HG02981 (cell line): ENCODE measurements around the gene CLCN1.

Experiments used
- ATAC-seq: cut with Tn5 transposase; IDR thresholded peaks from one replicate; pipeline ENCODE4 v1.9.1; 2021; ENCODE audit warnings: mild to moderate bottlenecking, moderate library complexity; ENCODE audit not compliant: unreplicated experiment

CLCN1 gene

DNA sequence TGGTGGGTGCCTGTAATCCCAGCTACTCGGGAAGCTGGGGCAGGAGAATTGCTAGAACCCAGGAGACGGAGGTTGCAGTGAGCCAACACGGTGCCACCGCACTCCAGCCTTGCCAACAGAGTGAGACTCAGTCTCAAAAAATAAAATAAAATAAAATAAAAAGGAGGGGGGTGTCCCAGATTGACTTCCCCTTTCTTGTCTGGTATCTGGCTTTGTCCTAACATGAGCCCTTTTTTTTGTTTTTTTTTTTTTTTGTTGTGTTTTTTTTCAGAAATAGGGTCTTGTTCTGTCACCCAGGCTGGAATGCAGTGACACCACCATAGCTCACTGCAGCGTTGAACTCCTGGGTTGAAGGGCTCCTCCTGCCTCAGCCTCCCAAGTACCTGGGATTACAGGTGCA, 23.0 kb upstream of the CLCN1 start:
- no peak for ATAC-seq

DNA sequence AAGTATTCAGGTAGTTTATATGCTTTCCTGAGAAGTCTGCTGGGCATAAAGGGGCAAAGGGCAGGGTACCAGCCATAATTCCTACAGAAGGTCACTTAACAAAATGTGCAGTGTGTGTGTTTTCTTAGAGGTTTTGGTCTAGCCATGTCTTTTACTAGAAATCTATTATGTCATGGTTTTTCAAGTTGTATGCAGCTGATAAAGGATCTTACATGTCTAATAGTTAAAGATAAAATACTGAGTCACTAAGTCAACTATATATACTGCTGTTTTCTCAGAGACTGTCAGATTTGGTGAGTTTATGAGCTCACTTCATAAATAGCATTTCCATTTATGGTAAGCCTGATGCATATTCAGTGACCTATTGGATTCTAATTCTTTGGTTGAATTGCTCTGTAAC, 20.0 kb upstream of the CLCN1 start:
- ATAC-seq, result no peak

GRCh38 chr7:143296686-143297085, 19.2 kb upstream of the CLCN1 start:
- ATAC-seq, result no peak

- no peak for ATAC-seq
These were observed 16.6 kb upstream of the CLCN1 start for GRCh38 chr7:143299346-143299745.

DNA sequence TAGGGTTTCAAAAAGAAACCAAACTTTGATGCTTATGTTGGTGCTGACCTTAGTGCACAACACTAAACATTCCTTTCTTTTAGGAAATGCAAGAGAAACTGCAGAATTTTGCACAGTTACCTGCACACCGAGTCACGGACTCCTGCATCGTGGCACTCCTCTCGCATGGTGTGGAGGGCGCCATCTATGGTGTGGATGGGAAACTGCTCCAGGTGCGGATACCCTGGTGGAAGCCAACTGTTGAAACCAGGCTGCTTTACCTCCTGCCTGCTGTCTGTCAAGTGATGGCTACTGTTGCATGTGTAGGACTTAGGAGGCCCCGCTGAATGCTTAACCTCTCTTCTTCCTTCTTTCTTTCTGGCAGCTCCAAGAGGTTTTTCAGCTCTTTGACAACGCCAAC, 16.1 kb upstream of the CLCN1 start:
- ATAC-seq, result no peak

- no peak for ATAC-seq
These were observed 14.7 kb upstream of the CLCN1 start for GRCh38 chr7:143300959-143301935.

DNA sequence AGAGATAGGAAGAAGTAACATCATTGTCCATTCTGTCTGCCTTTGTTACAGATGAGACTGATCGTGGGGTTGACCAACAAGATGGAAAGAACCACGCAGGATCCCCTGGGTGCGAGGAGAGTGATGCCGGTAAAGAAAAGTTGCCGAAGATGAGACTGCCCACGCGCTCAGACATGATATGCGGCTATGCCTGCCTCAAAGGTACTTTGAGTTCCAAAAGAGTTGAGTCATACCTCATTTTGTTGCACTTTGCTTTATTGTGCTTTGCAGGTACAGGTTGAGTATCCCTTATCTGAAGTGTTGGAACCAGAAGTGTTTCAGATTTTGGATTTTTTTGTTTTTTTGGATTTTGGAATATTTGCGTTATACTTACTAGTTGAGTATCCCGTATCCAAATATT, 12.2 kb upstream of the CLCN1 start:
- ATAC-seq, result no peak

DNA sequence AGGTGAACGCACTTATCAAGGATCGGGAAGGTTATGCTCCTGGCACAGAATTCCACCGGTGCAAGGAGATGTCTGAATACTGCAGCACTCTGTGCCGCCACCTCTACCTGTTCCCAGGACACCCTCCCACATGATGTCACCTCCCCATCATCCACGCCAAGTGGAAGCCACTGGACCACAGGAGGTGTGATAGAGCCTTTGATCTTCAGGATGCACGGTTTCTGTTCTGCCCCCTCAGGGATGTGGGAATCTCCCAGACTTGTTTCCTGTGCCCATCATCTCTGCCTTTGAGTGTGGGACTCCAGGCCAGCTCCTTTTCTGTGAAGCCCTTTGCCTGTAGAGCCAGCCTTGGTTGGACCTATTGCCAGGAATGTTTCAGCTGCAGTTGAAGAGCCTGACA, 11.0 kb upstream of the CLCN1 start:
- no peak for ATAC-seq

DNA sequence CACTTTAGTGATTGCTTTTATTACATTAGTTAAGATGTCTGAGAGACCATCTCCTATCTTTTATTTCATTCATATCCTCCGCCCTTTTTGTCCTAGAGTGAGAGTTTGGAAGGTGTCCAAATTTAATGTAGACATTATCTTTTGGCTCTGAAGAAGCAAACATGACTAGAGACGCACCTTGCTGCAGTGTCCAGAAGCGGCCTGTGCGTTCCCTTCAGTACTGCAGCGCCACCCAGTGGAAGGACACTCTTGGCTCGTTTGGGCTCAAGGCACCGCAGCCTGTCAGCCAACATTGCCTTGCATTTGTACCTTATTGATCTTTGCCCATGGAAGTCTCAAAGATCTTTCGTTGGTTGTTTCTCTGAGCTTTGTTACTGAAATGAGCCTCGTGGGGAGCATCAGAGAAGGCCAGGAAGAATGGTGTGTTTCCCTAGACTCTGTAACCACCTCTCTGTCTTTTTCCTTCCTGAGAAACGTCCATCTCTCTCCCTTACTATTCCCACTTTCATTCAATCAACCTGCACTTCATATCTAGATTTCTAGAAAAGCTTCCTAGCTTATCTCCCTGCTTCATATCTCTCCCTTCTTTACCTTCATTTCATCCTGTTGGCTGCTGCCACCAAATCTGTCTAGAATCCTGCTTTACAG, 10.4 kb upstream of the CLCN1 start:
- no peak for ATAC-seq

DNA sequence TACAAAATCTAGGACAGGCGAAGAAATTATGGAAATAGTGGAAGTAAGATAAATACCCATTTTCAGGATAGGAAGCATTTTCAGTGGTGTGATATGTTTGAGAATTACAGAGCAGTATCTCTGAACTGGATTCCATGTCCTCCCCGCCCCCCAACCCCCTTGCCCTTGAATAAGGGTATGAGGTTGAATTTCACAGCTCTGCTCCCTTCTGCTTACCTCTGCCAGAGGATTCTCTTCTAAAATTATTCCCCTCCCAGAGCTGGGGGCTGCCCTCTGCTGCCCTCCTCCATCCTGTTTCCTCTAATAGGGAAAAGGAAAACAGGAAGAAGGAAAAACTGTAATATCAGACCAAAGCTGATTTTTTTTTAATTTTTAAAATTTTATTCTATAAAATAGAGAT, 7.3 kb upstream of the CLCN1 start:
- no peak for ATAC-seq

DNA sequence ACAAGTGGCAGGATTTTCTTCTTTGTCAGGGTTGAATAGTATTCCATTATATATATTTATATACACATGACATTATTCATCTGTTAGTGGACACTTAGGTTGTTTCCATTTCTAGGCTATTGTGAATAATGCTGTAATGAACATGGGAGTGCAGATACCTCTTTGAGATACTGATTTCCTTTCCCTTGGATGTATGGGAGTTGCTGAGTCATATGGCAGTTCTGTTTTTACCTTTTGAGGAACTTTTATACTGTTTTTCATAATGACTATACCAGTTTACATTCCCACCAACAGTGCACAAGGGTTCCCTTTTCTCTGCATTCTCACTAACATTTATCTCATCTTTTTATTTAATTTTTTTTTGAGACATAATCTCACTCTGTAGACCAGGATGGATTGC, 1.8 kb upstream of the CLCN1 start:
- no peak for ATAC-seq

- ATAC-seq, result no peak
These were observed 581 bp downstream of the CLCN1 start for GRCh38 chr7:143316492-143316891.

GRCh38 chr7:143318661-143319060, 2.8 kb downstream of the CLCN1 start:
- ATAC-seq, result no peak

GRCh38 chr7:143320620-143321019, 4.7 kb downstream of the CLCN1 start:
- ATAC-seq, result no peak

DNA sequence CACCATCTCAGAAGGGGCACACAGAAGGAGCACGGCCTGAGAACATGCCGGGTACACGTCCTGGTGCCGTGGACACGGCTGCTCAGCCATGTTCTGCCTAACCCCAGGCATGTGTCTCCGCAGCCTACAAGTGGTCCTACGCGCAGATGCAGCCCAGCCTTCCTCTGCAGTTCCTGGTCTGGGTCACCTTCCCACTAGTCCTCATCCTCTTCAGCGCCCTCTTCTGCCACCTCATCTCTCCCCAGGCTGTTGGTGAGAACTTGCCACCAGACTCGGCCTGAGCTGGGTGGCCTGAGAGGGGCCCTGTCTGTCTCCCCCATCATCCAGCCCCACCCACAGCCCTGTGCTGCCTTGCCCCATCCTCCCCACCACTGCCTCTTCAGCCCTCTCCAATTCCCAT, 5.3 kb downstream of the CLCN1 start:
- ATAC-seq, result no peak

DNA sequence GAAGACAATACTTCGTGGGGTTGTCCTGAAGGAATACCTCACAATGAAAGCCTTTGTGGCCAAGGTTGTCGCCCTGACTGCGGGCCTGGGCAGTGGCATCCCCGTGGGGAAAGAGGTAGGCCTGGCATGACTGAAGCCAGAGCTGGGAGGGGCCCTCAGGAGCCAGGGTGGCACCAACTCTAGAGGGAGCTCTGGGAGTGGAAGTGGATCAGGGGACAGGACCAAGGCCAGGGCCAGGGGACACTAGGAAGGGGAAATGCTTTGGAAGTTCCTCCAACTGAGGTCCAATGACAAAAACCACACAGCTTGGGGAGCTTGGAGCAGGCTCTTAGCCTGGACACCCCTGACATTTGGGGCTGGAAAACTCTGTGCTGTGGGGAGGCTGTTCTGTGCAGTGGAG, 5.8 kb downstream of the CLCN1 start:
- no peak for ATAC-seq

DNA sequence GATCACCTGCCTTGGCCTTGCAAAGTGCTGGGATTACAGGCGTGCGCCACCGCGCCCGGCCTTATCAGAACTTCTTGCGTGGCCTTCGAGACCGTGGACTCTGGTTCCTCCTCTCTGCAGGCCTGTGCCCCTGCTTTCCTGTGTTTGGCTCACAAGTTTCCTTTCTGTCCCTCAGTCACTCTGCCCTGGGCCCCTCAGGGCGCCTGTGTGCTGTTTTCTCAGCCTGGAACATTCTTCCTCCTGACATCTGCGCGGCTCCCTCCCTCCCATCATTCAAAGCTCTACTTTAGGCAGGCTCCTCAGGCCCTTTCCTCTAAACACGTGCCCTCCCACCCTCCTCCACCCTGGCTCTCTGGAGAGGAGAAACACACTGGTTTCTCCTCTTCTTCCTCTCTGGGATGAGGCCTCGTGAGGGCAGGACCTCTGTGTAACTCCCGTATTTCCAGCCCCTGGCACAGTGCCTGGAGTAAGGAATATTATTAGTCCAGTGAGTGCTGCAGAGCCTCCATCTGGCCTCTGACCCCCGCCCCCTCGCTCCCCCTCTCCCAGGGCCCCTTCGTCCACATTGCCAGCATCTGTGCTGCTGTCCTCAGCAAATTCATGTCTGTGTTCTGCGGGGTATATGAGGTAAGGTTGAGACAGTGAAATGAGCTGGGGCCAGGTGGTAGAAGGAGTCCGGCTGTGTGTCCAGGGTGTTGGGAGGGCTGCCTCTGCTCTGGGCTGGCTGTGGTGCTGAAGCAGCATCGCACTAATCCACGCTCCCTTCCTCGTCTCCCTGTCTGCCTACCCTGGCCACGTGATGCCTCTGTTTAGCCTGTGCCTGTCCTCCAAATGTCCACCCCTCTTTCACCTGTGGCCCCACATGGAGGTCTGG, 7.1 kb downstream of the CLCN1 start:
- ATAC-seq, result no peak

DNA sequence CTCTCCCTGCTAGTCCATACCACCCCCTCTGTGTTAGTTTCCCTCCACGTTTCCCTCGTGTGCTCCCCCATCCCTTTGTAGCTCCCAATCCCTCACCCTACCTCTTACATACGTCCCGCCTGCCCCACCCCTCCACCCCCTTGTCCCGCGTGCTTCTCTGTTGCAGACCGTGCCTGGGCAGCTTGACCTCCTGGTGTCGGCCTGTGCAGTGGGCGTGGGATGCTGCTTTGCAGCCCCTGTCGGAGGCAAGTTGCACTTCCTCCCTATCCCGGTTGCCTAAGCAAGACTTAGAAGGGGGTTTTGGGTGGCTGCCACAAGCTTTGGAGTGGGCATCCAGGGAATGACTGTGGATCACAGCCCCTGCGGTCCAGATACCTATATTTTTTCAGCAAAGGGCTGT, 7.7 kb downstream of the CLCN1 start:
- no peak for ATAC-seq

DNA sequence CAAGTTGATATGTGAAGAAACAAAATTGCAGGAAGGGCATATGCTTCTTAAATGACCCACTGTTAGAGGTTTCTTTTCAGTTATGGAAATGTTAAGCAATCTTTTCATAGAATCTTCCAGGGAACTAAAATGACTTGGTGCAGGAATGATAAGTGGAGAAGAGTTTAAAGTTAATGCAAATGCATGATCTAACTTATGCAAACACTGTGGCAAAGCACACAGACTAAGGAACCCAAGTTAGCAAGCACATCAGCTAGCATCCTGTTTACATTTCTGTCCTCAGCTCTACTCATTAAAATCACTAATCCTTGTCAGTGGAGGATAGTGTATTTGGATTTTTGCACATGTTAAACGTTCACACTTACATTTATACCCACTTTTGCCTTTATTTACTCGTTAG, 9.3 kb downstream of the CLCN1 start:
- ATAC-seq, result peak; percentile 68

DNA sequence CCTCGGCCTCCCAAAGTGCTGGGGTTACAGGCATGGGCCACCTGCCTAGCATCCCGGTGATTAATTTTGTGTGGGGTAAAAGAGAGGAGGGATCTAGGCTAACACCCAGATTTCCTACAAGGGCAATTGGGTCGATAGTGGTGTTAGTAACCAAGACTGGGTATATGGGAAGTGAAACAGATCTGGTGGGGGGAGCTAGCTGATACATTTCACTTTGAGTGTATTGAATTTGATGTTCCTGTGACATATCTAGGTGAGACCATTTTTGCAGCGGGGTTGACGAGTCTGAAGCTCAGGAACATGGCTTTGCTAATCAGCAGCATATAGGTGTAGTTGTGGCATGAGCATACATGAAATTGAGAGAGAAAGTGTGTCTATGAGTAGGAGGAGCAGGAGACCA, 12.0 kb downstream of the CLCN1 start:
- no peak for ATAC-seq

DNA sequence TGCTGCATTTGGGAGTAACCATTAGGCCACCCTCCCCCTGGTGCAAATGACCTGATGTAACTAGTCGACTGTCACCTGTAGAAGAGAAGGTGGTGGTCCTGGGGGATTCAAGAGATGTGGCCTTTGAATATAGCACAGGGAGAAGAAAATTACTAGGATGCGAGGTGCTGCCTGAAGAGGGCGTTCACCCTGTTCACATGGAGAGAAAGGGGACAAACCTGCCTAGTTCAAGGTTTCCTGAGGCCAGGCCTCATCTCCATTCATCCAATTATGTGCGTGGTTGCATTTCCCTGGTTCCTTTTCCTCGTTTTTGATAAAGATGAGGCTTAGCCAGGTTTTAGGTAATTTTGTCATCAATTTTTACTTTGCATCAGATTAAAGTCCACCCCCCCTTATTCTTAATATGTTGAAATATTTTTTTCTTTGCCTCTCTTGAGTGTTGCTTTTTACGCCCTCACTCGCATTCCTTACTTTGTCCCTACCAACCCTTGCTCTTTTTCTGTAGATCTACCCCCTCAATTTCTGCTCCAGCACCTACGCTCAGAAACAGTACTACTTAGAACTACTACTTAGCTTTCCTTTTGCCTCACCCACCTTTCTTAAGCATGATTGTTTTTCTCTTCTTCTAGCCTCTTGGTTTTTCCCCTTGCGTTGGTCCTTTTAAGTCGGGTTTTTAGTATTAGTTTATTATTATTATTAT, 13.7 kb downstream of the CLCN1 start:
- ATAC-seq, result no peak
